Right lobe of liver (tissue), 4 donors: ENCODE measurements around the gene THSD7A.

Source experiments
- POLR2A ChIP-seq: fragments of 450-650 bp; IDR thresholded peaks from one replicate; pipeline ENCODE4 v1.6.1; 2017; ENCODE audit warnings: antibody characterized with exemption, mild to moderate bottlenecking
- TF ChIP-seq, protein P1 (sequence below), 4 donors: fragments of 200-600 bp in 3 of 4; fragments of 450-650 bp in 1 of 4; IDR thresholded peaks; one replicate each; pipeline versions ENCODE4 v1.5.1 to v1.8.0; 2016 to 2022; ENCODE audit warnings: antibody characterized with exemption in 4 of 4, mild to moderate bottlenecking in 2 of 4
- donor health status: DM: no; HTN: no; CAD: no.
- donor health status: DM: no; HTN: no; CAD: no.
- donor health status: DM: no; HTN: yes; CAD: no.

- TF ChIP-seq, protein P1, sequence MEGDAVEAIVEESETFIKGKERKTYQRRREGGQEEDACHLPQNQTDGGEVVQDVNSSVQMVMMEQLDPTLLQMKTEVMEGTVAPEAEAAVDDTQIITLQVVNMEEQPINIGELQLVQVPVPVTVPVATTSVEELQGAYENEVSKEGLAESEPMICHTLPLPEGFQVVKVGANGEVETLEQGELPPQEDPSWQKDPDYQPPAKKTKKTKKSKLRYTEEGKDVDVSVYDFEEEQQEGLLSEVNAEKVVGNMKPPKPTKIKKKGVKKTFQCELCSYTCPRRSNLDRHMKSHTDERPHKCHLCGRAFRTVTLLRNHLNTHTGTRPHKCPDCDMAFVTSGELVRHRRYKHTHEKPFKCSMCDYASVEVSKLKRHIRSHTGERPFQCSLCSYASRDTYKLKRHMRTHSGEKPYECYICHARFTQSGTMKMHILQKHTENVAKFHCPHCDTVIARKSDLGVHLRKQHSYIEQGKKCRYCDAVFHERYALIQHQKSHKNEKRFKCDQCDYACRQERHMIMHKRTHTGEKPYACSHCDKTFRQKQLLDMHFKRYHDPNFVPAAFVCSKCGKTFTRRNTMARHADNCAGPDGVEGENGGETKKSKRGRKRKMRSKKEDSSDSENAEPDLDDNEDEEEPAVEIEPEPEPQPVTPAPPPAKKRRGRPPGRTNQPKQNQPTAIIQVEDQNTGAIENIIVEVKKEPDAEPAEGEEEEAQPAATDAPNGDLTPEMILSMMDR (IDR thresholded peaks at IDR 0.05): no peak
- no peak for TF ChIP-seq POLR2A
Observed at GRCh38 chr7:11779864-11780674, 51.9 kb downstream of the THSD7A start.
